Measurements from ENCODE around the gene FLCN.

Gene FLCN

DNA sequence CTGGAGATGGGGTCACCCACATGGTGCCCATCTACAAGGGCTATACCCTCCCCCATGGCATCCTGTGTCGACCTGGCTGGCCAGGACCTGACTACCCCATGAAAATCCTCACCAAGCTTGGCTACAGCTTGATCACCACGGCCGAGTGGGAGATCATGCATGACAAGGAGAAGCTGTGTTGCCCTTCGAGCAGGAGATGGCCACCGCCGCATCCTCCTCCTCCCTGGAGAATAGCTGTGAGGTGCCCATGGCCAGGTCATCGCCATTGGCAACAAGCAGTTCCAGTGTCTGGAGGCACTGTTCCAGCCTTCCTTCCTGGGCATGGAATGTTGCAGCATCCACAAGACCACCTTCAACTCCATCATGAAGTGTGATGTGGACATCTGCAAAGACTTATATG is 5.3 kb upstream of the FLCN start:
- no peaks in the 10 kb centered on the region for H3K9me3 ChIP-seq (ENCODE audit: insufficient read depth, low read length)
- no peak overlapping the region for H3K4me3 ChIP-seq (ENCODE audit: insufficient read depth, low read length, poor library complexity, severe bottlenecking)
- no peak overlapping the region for H2AFZ ChIP-seq (ENCODE audit: low read depth, low read length, severe bottlenecking)

DNA sequence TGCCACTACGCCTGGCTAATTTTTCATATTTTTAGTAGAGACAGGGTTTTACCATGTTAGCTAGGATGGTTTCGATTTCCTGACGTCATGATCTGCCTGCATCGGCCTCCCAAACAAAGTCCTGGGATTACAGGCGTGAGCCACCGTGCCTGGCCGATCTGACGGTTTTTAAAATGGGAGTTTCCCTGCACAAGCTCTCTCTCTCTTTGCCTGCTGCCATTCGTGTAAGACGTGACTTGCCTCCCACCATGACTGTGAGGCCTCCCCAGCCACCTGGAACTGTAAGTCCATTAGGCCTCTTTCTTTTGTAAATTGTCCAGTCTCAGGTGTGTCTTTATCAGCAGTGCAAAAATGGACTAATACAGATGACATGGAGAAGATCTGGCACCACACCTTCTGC is 4.7 kb upstream of the FLCN start:
- Histone ChIP-seq H2AFZ (ENCODE audit: low read depth, low read length, severe bottlenecking) (no peak overlapping the region), H3K27me3 (ENCODE audit: low read length) (no peaks in the 10 kb centered on the region), H3K4me3 (ENCODE audit: insufficient read depth, low read length, poor library complexity, severe bottlenecking) (no peak overlapping the region), H3K4me2 (ENCODE audit: low read depth, low read length, poor library complexity, severe bottlenecking) (no peak overlapping the region), H3K9me3 (ENCODE audit: insufficient read depth, low read length) (no peaks in the 10 kb centered on the region), H3K79me2 (ENCODE audit: insufficient read depth, low read length) (peaks cover 3% of the 10 kb centered on the region), H4K20me1 (ENCODE audit: low read depth, low read length) (no peaks in the 10 kb centered on the region), H3K9ac (ENCODE audit: low read length) (no peak overlapping the region), H3K27ac (ENCODE audit: low read depth, low read length) (no peak overlapping the region), H3K9me2 (replicated peaks; ENCODE audit: insufficient read depth, low read length) (no peaks in the 10 kb centered on the region), H3F3A (ENCODE audit: insufficient read depth) (peaks cover 38% of the 10 kb centered on the region), H3K36me3 (ENCODE audit: low read length) (peaks cover 9% of the 10 kb centered on the region)
- TF ChIP-seq, protein P1, sequence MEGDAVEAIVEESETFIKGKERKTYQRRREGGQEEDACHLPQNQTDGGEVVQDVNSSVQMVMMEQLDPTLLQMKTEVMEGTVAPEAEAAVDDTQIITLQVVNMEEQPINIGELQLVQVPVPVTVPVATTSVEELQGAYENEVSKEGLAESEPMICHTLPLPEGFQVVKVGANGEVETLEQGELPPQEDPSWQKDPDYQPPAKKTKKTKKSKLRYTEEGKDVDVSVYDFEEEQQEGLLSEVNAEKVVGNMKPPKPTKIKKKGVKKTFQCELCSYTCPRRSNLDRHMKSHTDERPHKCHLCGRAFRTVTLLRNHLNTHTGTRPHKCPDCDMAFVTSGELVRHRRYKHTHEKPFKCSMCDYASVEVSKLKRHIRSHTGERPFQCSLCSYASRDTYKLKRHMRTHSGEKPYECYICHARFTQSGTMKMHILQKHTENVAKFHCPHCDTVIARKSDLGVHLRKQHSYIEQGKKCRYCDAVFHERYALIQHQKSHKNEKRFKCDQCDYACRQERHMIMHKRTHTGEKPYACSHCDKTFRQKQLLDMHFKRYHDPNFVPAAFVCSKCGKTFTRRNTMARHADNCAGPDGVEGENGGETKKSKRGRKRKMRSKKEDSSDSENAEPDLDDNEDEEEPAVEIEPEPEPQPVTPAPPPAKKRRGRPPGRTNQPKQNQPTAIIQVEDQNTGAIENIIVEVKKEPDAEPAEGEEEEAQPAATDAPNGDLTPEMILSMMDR (IDR thresholded peaks at IDR 0.05; ENCODE audit: insufficient read depth, low read length, poor library complexity, severe bottlenecking): no peak
- TF ChIP-seq EZH2phosphoT487 (conservative IDR thresholded peaks at IDR 0.05; ENCODE audit: low read length): no peak

More for the DNA sequence above, 5.3 kb upstream of the FLCN start:
- no peaks in the 10 kb centered on the region for H3K27me3 ChIP-seq (ENCODE audit: low read length)
- no peaks in the 10 kb centered on the region for H3K9me2 ChIP-seq (replicated peaks; ENCODE audit: insufficient read depth, low read length)
- H3K79me2 ChIP-seq (ENCODE audit: insufficient read depth, low read length): no peaks in the 10 kb centered on the region
- no peaks in the 10 kb centered on the region for H4K20me1 ChIP-seq (ENCODE audit: low read depth, low read length)
- no peak overlapping the region for H3K9ac ChIP-seq (ENCODE audit: low read length)
- H3K36me3 ChIP-seq (ENCODE audit: low read length): peaks cover 11% of the 10 kb centered on the region
- H3K4me2 ChIP-seq (ENCODE audit: low read depth, low read length, poor library complexity, severe bottlenecking): no peak overlapping the region
- H3K27ac ChIP-seq (ENCODE audit: low read depth, low read length): no peak overlapping the region
- peaks cover 41% of the 10 kb centered on the region for H3F3A ChIP-seq (ENCODE audit: insufficient read depth)
- TF ChIP-seq, protein P1 (IDR thresholded peaks at IDR 0.05; ENCODE audit: insufficient read depth, low read length, poor library complexity, severe bottlenecking): no peak
- TF ChIP-seq EZH2phosphoT487 (conservative IDR thresholded peaks at IDR 0.05; ENCODE audit: low read length): no peak

DNA sequence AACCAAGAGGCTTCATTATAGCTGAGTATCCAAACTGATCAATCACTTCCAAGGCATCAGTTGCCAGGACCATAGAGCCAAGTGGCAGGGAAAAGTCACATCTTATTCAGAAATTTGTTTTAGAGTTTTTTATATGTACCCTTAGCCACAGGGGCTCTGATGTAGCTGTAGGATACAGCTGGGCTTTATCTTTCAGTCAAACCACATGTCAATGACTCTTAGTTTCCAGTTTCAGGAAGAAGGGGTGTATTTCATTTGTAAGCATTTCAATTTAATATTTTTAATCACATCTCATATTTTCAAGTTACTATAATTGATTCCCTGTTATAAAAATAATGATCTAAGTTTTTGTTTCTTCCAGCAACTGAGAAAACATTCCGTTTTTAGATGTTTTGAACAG is 2.9 kb upstream of the FLCN start:
- H3K9me2 ChIP-seq (replicated peaks; ENCODE audit: insufficient read depth, low read length): no peaks in the 10 kb centered on the region
- TF ChIP-seq EZH2phosphoT487 (conservative IDR thresholded peaks at IDR 0.05; ENCODE audit: low read length): no peak
- TF ChIP-seq, protein P1 (IDR thresholded peaks at IDR 0.05; ENCODE audit: insufficient read depth, low read length, poor library complexity, severe bottlenecking): no peak
- H3K27me3 ChIP-seq (ENCODE audit: low read length): no peaks in the 10 kb centered on the region
- H3K4me3 ChIP-seq (ENCODE audit: insufficient read depth, low read length, poor library complexity, severe bottlenecking): no peak overlapping the region
- no peaks in the 10 kb centered on the region for H4K20me1 ChIP-seq (ENCODE audit: low read depth, low read length)
- no peaks in the 10 kb centered on the region for H3K36me3 ChIP-seq (ENCODE audit: low read length)
- peaks cover 18% of the 10 kb centered on the region for H3K79me2 ChIP-seq (ENCODE audit: insufficient read depth, low read length)
- H3K4me2 ChIP-seq (ENCODE audit: low read depth, low read length, poor library complexity, severe bottlenecking): no peak overlapping the region
- H3F3A ChIP-seq (ENCODE audit: insufficient read depth): peaks cover 32% of the 10 kb centered on the region
- H2AFZ ChIP-seq (ENCODE audit: low read depth, low read length, severe bottlenecking): no peak overlapping the region
- no peak overlapping the region for H3K9ac ChIP-seq (ENCODE audit: low read length)
- H3K9me3 ChIP-seq (ENCODE audit: insufficient read depth, low read length): no peaks in the 10 kb centered on the region
- H3K27ac ChIP-seq (ENCODE audit: low read depth, low read length): no peak overlapping the region
